ENCODE data around the gene PLCH1.

- no peak for TF ChIP-seq CTCF (IDR thresholded peaks at IDR 0.05)
- no peak for TF ChIP-seq ZFX (IDR thresholded peaks at IDR 0.05; ENCODE audit: borderline replicate concordance)
These were observed 287.3 kb downstream of the PLCH1 start for GRCh38 chr3:155457591-155457990.

All from 22Rv1 (cell line).